Progenitor cell of endocrine pancreas (in vitro differentiated cells): ENCODE data around the gene MAD1L1. TPM values are rescaled to one million over a fixed set of nuclear protein-coding genes. Genes with fewer than 3 reads are reported as not detected.

Experiments used
- DNase-seq: peaks from one replicate; pipeline ENCODE4 v3.0.0; 2021; ENCODE audit warnings: low spot score; ENCODE audit not compliant: unreplicated experiment
- H3K27ac Mint-ChIP-seq: 2 replicates; pipeline ENCODE4 v1.8.0; 2021; ENCODE audit warnings: mild to moderate bottlenecking, moderate library complexity, mixed read lengths
- H3K27me3 Mint-ChIP-seq: 2 replicates; pipeline ENCODE4 v1.8.0; 2021; ENCODE audit warnings: mixed read lengths
- H3K36me3 Mint-ChIP-seq: 2 replicates; pipeline ENCODE4 v1.8.0; 2022; ENCODE audit warnings: mixed read lengths; ENCODE audit not compliant: insufficient read depth
- H3K4me1 Mint-ChIP-seq: 2 replicates; pipeline ENCODE4 v1.8.0; 2021; ENCODE audit warnings: low read depth, mixed read lengths
- H3K4me3 Mint-ChIP-seq: 2 replicates; pipeline ENCODE4 v1.8.0; 2021; ENCODE audit warnings: low read depth, mild to moderate bottlenecking, moderate library complexity, mixed read lengths
- H3K9me3 Mint-ChIP-seq: 2 replicates; pipeline ENCODE4 v1.8.0; 2021; ENCODE audit warnings: low read depth, mixed read lengths
- total RNA-seq: library from RNA; stranded (reverse); gene quantifications from 2 replicates; pipeline ENCODE4 v1.2.1, GENCODE V29; 2021
- TF ChIP-seq, protein P1 (sequence below): fragments of 200-600 bp; sonication (generic); IDR thresholded peaks from one replicate; pipeline ENCODE4 v1.5.0; 2021; ENCODE audit warnings: antibody characterized with exemption, mild to moderate bottlenecking; ENCODE audit not compliant: unreplicated experiment

The MAD1L1 gene
- total RNA-seq, 1 donor from 2014 or later: 49.8 TPM

DNA sequence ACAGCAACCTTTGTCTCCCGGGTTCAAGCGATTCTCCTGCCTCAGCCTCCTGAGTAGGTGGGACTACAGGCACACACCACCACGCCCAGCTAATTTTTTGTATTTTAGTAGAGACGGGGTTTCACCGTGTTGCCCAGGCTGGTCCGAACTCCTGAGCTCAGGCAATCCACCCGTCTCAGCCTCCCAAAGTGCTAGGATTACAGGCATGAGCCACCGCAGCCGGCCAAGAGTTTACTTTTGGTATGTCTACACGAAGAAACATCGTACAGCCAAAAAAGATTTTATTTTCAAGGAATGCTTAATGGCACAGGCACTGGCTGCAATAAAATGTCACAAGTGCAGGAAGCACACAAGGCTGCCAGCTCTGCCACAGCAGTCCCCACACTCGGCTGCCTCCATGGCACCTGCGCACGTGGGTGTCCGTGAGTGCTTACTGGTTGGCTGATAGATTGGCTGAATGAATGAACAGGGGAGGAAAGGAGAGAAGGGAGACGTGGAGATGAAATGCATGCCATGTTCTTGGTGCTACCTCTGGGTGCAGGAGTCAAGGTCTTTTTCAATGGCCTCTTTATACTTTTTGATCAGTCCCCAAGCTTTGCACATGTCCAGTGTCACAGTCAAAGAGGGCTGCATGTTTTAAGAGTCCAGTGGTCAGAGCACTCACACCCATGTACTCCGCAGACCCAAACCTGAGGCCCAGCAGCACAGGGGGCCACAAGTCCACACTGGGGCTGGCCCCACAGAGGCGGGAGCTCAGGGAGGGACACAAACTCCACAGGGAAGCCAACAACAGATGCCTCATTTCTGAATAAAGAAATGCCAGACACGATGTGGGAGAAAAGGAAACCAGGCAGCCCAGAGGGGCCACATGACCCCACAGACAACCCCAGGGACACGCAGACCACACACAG is 198.2 kb downstream of the MAD1L1 start:
- DNase-seq: no peak
- TF ChIP-seq, protein P1, sequence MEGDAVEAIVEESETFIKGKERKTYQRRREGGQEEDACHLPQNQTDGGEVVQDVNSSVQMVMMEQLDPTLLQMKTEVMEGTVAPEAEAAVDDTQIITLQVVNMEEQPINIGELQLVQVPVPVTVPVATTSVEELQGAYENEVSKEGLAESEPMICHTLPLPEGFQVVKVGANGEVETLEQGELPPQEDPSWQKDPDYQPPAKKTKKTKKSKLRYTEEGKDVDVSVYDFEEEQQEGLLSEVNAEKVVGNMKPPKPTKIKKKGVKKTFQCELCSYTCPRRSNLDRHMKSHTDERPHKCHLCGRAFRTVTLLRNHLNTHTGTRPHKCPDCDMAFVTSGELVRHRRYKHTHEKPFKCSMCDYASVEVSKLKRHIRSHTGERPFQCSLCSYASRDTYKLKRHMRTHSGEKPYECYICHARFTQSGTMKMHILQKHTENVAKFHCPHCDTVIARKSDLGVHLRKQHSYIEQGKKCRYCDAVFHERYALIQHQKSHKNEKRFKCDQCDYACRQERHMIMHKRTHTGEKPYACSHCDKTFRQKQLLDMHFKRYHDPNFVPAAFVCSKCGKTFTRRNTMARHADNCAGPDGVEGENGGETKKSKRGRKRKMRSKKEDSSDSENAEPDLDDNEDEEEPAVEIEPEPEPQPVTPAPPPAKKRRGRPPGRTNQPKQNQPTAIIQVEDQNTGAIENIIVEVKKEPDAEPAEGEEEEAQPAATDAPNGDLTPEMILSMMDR: no peak
- Mint-ChIP-seq H3K27ac (no peak overlapping the region), H3K27me3 (no peaks in the 10 kb centered on the region), H3K36me3 (peaks cover 11% of the 10 kb centered on the region), H3K4me1 (peaks cover 3% of the 10 kb centered on the region), H3K4me3 (no peak overlapping the region), H3K9me3 (peaks cover 2% of the 10 kb centered on the region)

DNA sequence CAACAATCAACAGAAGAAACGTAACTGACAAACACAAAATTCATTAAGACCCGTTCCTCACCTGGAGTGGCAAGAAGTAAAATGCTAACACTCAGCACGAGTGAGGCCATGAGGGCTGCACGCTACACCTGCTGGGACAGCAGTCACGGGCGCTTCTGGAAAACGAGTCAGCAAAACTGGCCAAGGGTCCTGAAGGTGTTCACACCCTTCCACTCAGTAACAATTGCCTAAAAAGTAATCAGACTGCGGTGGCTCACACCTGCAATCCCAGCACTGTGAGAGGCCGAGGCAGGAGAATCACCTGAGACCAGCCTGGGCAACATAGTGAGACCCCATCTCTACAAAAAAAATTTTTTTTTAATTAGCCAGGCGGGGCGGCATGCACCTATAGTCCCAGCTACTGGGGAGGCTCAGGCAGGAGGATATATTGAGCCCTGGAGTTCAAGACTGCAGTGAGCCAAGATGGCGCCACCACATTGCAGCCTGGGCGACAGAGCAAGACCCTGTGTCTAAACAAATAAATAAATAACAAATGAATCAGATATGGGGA is 199.1 kb downstream of the MAD1L1 start:
- Mint-ChIP-seq H3K27me3 (no peaks in the 10 kb centered on the region), H3K4me3 (no peak overlapping the region), H3K9me3 (peaks cover 11% of the 10 kb centered on the region), H3K4me1 (peaks cover 3% of the 10 kb centered on the region), H3K27ac (no peak overlapping the region), H3K36me3 (peaks cover 14% of the 10 kb centered on the region)
- no peak for DNase-seq
- TF ChIP-seq, protein P1: no peak

DNA sequence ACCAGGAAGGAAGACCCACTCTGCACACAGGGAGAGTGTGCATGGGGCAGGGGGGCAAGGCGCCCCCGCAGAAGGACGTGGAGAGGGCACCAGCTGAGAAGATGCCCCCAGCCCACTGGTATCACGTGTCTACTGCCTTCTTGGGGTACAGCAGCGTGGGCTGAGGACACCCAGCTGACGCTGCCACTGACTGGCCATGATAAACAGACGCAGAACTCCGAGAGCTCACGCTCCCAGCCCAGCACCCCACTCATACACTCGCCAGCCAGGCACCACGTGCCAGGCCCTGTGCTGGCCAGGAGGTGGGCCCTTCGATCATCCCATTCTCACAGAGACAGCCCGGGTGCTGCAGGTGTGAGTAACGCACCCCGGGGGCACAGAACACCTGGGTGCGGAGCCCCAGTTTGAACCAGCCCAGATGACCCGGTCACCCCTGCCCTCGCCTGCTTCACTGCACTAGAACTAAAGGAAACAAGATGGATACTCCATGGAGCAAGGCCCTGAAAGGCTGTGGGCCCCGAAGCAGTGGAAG is 199.8 kb downstream of the MAD1L1 start:
- peaks cover 16% of the 10 kb centered on the region for H3K9me3 Mint-ChIP-seq
- no peaks in the 10 kb centered on the region for H3K27me3 Mint-ChIP-seq
- peaks cover 18% of the 10 kb centered on the region for H3K36me3 Mint-ChIP-seq
- DNase-seq: no peak
- H3K4me3 Mint-ChIP-seq: no peak overlapping the region
- TF ChIP-seq, protein P1: no peak
- peaks cover 3% of the 10 kb centered on the region for H3K4me1 Mint-ChIP-seq
- H3K27ac Mint-ChIP-seq: no peak overlapping the region

DNA sequence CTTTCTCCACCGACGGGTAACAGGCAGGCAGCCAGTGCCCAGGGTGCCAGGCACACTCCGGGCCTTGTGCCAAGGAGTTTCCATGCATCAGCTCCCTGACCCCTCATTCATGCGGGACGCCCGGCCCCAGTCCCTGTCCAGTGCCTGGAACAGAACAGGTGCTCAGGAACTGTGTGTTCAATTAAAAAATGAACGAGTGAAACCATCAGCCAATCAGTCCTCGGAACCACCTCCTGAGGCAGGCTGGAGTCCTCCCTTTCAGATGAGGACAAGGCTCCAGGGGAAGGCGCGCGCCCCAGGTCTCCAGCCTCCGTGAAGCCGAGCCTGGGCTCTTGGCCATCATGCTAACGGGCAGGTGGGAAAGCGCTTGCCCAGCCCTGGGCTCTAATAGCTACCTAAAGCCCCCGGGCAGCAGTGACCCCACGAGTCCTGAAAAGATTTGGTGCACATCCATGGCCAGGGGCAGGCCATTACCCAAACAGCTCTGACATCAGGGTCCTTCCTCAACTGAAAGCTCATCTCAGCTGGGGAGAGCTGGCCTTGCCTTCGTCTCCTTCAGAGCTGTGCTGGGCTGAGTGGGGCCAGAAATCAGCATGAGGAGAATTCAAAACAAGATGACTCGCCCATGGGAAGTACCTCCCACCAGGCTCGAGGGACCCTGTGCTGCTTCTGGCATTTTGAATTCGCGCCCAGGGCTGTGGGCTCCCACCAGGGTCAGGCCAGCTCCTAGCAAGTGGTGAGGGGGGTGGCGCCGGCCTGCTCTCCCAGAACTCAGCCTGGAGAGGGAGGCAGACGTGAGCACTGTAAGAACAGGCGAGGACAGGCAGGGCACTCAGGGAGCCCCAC is 200.5 kb downstream of the MAD1L1 start:
- Mint-ChIP-seq H3K27me3 (no peaks in the 10 kb centered on the region), H3K9me3 (peaks cover 21% of the 10 kb centered on the region), H3K4me1 (peaks cover 3% of the 10 kb centered on the region), H3K27ac (no peak overlapping the region), H3K36me3 (peaks cover 23% of the 10 kb centered on the region), H3K4me3 (no peak overlapping the region)
- DNase-seq: no peak
- TF ChIP-seq, protein P1: no peak

DNA sequence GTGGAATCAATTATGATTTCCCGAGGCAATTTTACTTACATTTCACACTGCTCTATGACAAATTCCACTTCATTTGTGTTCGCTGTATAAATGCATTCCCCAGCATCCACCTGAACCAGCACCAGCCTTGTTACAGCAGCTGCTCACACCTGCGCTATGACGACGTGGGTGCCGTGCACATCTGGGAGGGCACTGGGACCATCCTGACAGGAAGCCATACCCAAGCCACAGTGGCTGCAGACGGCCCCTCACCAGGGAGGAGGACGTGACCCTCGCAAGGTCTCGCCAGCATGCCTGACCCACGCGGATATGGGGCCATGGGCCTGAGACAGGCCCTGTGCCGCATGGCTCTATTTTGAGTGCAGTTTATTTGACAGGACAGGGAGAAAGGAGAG is 201.3 kb downstream of the MAD1L1 start:
- no peak for DNase-seq
- Mint-ChIP-seq H3K36me3 (peaks cover 26% of the 10 kb centered on the region), H3K27me3 (no peaks in the 10 kb centered on the region), H3K4me1 (peaks cover 3% of the 10 kb centered on the region), H3K9me3 (peaks cover 26% of the 10 kb centered on the region), H3K4me3 (no peak overlapping the region), H3K27ac (peak overlapping the region; percentile 25)
- TF ChIP-seq, protein P1: no peak
